ENCODE data around the gene GRIA1.

Gene GRIA1

DNA sequence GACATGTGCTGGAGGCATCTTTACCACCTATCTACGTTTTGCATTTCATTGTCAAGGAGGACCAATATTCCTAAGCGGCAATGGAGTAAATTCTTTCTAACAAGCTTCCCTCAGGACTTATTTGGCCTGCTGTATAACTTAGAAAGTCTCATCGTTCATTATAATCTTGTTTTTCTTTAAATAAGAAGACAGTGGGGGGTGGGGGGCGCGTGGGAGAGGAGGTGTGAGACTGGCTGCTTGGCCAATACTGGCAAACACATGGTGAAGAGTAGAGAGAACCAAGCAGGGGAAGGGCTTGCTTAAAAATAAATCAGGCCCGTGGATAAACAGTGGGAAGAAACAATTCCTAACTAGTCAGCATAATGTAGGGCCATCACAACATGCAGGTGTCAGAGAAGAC lies 217.2 kb downstream of the GRIA1 start:
- TF ChIP-seq TAF1 (IDR thresholded peaks at IDR 0.05; ENCODE audit: borderline replicate concordance, insufficient read depth, low read length), result no peak
- TF ChIP-seq SIN3A (IDR thresholded peaks at IDR 0.05; ENCODE audit: borderline replicate concordance, insufficient read depth, low read length), result no peak
- TF ChIP-seq, protein P1, sequence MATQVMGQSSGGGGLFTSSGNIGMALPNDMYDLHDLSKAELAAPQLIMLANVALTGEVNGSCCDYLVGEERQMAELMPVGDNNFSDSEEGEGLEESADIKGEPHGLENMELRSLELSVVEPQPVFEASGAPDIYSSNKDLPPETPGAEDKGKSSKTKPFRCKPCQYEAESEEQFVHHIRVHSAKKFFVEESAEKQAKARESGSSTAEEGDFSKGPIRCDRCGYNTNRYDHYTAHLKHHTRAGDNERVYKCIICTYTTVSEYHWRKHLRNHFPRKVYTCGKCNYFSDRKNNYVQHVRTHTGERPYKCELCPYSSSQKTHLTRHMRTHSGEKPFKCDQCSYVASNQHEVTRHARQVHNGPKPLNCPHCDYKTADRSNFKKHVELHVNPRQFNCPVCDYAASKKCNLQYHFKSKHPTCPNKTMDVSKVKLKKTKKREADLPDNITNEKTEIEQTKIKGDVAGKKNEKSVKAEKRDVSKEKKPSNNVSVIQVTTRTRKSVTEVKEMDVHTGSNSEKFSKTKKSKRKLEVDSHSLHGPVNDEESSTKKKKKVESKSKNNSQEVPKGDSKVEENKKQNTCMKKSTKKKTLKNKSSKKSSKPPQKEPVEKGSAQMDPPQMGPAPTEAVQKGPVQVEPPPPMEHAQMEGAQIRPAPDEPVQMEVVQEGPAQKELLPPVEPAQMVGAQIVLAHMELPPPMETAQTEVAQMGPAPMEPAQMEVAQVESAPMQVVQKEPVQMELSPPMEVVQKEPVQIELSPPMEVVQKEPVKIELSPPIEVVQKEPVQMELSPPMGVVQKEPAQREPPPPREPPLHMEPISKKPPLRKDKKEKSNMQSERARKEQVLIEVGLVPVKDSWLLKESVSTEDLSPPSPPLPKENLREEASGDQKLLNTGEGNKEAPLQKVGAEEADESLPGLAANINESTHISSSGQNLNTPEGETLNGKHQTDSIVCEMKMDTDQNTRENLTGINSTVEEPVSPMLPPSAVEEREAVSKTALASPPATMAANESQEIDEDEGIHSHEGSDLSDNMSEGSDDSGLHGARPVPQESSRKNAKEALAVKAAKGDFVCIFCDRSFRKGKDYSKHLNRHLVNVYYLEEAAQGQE (IDR thresholded peaks at IDR 0.05; ENCODE audit: insufficient read depth in 1 of 2, low read depth in 2 of 2, low read length in 2 of 2), result no peak
- TF ChIP-seq POLR2AphosphoS5 (IDR thresholded peaks at IDR 0.05; ENCODE audit: low read depth, low read length), result no peak
- no peak for TF ChIP-seq FOXP2 (optimal IDR thresholded peaks at IDR 0.05; ENCODE audit: borderline replicate concordance, extremely low read depth, extremely low read length, insufficient read depth)

DNA sequence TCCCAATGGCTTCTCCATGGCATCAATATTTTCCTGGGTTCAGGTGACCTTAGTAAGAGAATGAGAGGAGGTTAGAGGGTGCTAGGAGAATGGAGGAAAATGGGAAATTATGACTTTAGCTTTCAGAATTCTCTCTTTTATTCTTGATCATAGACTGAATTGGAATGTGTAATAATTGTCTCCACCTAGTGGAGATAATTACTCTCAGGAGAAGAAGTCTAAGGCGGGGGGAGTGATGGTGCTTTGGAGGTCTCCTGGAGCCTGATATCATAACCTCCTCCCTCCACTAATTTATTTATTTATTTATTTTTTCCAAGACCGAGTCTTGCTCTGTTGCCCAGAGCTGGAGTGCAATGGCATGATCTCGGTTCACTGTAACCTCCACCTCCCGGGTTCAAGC lies 221.3 kb downstream of the GRIA1 start:
- TF ChIP-seq TAF1 (IDR thresholded peaks at IDR 0.05; ENCODE audit: borderline replicate concordance, insufficient read depth, low read length), result no peak
- TF ChIP-seq, protein P1 (IDR thresholded peaks at IDR 0.05; ENCODE audit: insufficient read depth in 1 of 2, low read depth in 2 of 2, low read length in 2 of 2), result no peak
- TF ChIP-seq POLR2AphosphoS5 (IDR thresholded peaks at IDR 0.05; ENCODE audit: low read depth, low read length), result no peak
- no peak for TF ChIP-seq FOXP2 (optimal IDR thresholded peaks at IDR 0.05; ENCODE audit: borderline replicate concordance, extremely low read depth, extremely low read length, insufficient read depth)
- TF ChIP-seq SIN3A (IDR thresholded peaks at IDR 0.05; ENCODE audit: borderline replicate concordance, insufficient read depth, low read length), result no peak

DNA sequence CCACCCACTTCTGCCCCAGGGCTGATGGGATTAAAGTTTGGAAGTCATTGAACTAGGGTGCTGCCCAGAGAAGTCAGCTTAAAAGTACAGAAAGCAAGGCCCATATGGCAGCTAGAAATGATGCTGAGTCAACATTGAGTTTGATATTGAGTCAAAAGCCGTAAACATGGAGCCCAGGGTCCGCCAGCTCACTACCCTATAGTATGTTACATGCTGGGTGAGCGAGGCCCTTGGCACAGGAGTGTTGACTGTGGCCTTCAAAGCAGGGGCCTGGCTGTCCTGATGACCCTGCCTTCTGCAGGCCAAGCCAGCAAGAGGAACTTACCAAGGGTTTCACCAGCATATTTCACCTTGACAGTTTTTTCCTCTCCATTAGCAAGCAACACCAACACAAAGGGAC lies 222.5 kb downstream of the GRIA1 start:
- TF ChIP-seq TAF1 (IDR thresholded peaks at IDR 0.05; ENCODE audit: borderline replicate concordance, insufficient read depth, low read length), result no peak
- no peak for TF ChIP-seq POLR2AphosphoS5 (IDR thresholded peaks at IDR 0.05; ENCODE audit: low read depth, low read length)
- no peak for TF ChIP-seq FOXP2 (optimal IDR thresholded peaks at IDR 0.05; ENCODE audit: borderline replicate concordance, extremely low read depth, extremely low read length, insufficient read depth)
- no peak for TF ChIP-seq SIN3A (IDR thresholded peaks at IDR 0.05; ENCODE audit: borderline replicate concordance, insufficient read depth, low read length)
- TF ChIP-seq, protein P1 (IDR thresholded peaks at IDR 0.05; ENCODE audit: insufficient read depth in 1 of 2, low read depth in 2 of 2, low read length in 2 of 2), result no peak

DNA sequence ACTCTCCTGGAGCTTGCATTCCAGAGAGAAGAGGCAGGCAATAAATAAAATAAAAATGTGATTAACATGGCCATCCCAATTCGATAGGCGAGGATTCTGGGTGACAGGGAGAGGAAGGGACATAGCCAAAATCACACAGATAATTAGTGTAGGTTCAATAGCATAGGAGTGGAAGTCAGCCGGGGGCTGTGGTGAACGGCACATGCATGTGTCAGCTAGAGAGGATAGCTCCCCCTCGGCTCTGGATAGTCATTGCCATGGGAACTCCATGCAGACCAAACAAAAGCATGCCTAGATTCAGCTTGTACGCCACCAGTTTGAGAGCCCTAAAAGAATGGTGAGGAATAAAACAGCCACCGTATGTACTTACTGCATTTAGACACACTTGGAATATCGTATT lies 223.5 kb downstream of the GRIA1 start:
- no peak for TF ChIP-seq TAF1 (IDR thresholded peaks at IDR 0.05; ENCODE audit: borderline replicate concordance, insufficient read depth, low read length)
- no peak for TF ChIP-seq POLR2AphosphoS5 (IDR thresholded peaks at IDR 0.05; ENCODE audit: low read depth, low read length)
- no peak for TF ChIP-seq FOXP2 (optimal IDR thresholded peaks at IDR 0.05; ENCODE audit: borderline replicate concordance, extremely low read depth, extremely low read length, insufficient read depth)
- TF ChIP-seq, protein P1 (IDR thresholded peaks at IDR 0.05; ENCODE audit: insufficient read depth in 1 of 2, low read depth in 2 of 2, low read length in 2 of 2), result no peak

DNA sequence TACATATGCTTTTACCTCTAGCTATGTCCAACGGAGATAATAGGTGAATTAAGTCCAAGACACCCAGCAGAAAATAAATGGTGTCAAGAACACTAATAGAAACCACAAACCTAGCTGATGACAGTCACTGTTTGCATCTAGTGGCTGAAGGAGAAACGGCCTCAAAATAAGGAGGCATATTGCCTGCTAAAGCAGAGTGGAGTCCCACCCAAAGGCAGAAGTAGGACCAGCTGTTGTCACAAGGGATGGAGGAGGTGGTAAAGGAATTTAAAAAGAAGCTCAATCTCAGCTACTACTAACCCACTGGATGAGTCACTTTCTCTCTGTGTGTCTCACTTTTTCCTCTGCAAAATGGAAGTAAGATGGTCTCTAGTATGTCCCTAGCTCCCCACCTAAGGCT lies 224.3 kb downstream of the GRIA1 start:
- TF ChIP-seq POLR2AphosphoS5 (IDR thresholded peaks at IDR 0.05; ENCODE audit: low read depth, low read length) (no peak), FOXP2 (optimal IDR thresholded peaks at IDR 0.05; ENCODE audit: borderline replicate concordance, extremely low read depth, extremely low read length, insufficient read depth) (no peak), TAF1 (IDR thresholded peaks at IDR 0.05; ENCODE audit: borderline replicate concordance, insufficient read depth, low read length) (no peak), SIN3A (IDR thresholded peaks at IDR 0.05; ENCODE audit: borderline replicate concordance, insufficient read depth, low read length) (no peak)
- TF ChIP-seq, protein P1 (IDR thresholded peaks at IDR 0.05; ENCODE audit: insufficient read depth in 1 of 2, low read depth in 2 of 2, low read length in 2 of 2), result no peak

Data from PFSK-1 (cell line).